ENCODE results near the gene ADGRL1.
"Not testable (repeated sequence)": the region's sequence is repeated elsewhere in the genome, so short reads cannot be mapped to it uniquely, and the experiment has no call there.

The ADGRL1 gene

DNA sequence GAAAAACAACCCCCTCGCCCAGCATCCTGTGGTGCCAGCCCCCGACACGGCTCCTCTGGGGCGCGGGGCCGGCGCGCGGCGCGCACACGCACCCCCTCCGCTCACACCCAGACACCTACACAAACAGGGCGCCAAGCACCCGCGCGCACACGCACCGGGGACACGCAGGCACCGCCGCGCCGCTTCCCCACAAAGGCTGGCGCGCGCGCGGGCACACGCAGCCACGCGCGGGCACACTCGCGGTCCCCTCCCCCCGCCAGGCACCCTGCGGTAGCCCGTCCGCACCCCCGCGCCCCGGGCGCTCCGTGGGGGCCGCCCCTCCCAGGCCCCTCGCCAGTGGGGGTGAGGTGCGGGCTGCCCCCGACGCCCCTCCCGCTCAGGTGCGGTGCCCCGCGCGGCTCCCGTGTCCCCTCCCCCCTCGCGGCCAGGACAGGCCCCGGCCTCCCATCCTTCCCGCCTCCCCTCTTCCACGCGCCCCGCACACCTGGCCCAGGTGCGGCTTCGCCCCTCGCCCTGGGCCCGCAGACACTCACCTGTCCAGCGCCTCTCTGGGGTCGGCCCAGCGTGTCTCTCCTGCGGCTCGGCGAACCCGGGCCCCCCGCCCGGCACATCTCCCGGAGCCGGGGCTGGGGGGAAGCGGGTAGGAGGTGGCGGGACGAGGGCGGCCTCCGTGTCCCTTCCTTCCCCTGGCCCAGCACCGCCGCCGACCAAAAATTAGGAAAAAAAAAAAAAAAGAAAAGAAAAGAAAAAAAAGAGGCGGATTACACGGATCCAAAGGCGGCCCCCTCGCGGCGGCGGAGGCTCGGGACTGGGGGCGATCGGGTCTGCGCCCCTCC, at the start of gene ADGRL1:
Gene ADGRL1, minus strand, starts transcription at position 718 of the 836 bp plus-strand sequence. CDS start 22,567 bp downstream, outside the sequence.
- peak within 1 kb of the TSS; percentile 77 for H3K4me2 ChIP-seq (ENCODE audit: low read length)
- not testable (repeated sequence) for H3K36me3 ChIP-seq (ENCODE audit: control insufficient read depth, low read length); H3K9me2 ChIP-seq (replicated peaks; ENCODE audit: control insufficient read depth, low read length); H3K9me3 ChIP-seq (ENCODE audit: control insufficient read depth, insufficient read depth, low read length); H4K20me1 ChIP-seq (ENCODE audit: control insufficient read depth, insufficient read depth, low read depth, low read length); H3K79me2 ChIP-seq (ENCODE audit: control insufficient read depth, low read length); H3F3A ChIP-seq (ENCODE audit: control insufficient read depth, insufficient read depth)
- TF ChIP-seq EZH2phosphoT487 (IDR thresholded peaks at IDR 0.05; ENCODE audit: borderline replicate concordance, low read length) = peak; percentile 45; the same call in 1 of the 2 replicates
- peaks cover 22% of the 10 kb centered on the region for H3K4me1 ChIP-seq (ENCODE audit: control insufficient read depth, low read length)
- H3K4me3 ChIP-seq (ENCODE audit: low read length) = peak within 1 kb of the TSS; percentile 76
- H3K27me3 ChIP-seq (ENCODE audit: control insufficient read depth, low read length) = peaks cover 35% of the 10 kb centered on the region
- H3K27ac ChIP-seq (ENCODE audit: low read depth, low read length) = peak within 1 kb of the TSS; percentile 37

DNA sequence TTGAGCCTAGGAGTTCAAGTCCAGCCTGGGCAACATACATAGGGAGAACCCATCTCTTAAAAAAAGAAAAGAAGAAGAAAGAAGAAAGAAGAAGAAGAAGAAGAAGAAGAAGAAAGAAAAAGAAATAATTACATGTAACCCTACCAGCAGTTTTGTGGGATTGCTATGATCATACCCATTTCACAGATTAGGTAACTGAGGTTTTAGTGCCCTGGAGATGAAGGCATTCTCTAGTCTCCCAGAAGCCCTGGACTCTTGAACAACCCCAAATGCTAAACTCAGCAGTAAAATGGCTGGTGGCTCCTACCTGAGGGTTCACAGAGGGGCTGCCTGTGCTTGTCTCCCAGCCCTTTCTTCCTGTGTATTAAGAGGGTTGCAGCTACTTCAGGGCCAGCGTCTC, 49.3 kb upstream of the ADGRL1 start:
- H3K4me2 ChIP-seq (ENCODE audit: low read length); H3F3A ChIP-seq (ENCODE audit: control insufficient read depth, insufficient read depth); H3K4me1 ChIP-seq (ENCODE audit: control insufficient read depth, low read length); H3K27ac ChIP-seq (ENCODE audit: low read depth, low read length); H3K36me3 ChIP-seq (ENCODE audit: control insufficient read depth, low read length); H3K79me2 ChIP-seq (ENCODE audit: control insufficient read depth, low read length); H3K4me3 ChIP-seq (ENCODE audit: low read length); H3K9me3 ChIP-seq (ENCODE audit: control insufficient read depth, insufficient read depth, low read length); H3K9me2 ChIP-seq (replicated peaks; ENCODE audit: control insufficient read depth, low read length); H3K27me3 ChIP-seq (ENCODE audit: control insufficient read depth, low read length); H4K20me1 ChIP-seq (ENCODE audit: control insufficient read depth, insufficient read depth, low read depth, low read length): not testable (repeated sequence)

DNA sequence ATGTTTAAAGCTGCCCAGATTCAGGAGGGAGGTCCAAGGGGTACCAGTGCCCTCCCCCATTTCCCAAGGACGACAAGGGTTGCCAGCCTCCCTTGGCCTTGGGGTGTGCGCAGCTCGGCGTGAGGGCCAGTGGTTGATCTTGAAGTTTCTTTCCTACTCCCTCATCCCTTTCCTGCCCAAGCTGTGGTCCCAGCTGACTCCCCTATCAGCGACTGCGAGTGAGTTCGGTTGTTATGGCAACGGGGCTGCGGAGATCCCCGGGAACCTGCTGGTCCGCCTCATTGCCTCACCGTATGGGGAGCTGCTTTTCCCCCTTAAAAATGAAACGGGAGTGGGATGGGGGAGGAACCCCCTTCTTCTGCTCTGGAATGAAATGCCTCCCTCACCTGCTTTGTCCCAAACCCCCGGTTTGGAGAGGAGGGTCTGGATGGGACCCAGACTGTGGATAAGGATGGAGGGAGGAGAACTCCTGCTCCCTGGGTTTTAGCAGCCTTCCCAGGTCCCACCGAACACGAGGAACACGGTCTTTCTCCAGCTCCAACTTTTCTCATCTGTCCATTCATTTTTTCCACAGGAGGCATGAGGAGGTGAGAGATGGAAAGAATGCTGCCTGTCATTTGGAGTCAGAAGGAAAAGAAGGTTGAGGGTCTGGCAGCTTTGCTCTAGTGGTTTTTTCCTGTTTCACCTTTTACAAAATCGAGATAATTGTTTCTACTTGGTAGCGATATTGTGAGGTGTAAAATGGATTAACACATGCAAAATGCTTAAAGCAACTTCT, 48.0 kb upstream of the ADGRL1 start:
- H4K20me1 ChIP-seq (ENCODE audit: control insufficient read depth, insufficient read depth, low read depth, low read length); H3K9me2 ChIP-seq (replicated peaks; ENCODE audit: control insufficient read depth, low read length); H3K79me2 ChIP-seq (ENCODE audit: control insufficient read depth, low read length); H3K27me3 ChIP-seq (ENCODE audit: control insufficient read depth, low read length); H3K4me3 ChIP-seq (ENCODE audit: low read length); H3K9me3 ChIP-seq (ENCODE audit: control insufficient read depth, insufficient read depth, low read length); H3K27ac ChIP-seq (ENCODE audit: low read depth, low read length); H3K36me3 ChIP-seq (ENCODE audit: control insufficient read depth, low read length); H3F3A ChIP-seq (ENCODE audit: control insufficient read depth, insufficient read depth); H3K4me2 ChIP-seq (ENCODE audit: low read length): not testable (repeated sequence)
- peaks cover 20% of the 10 kb centered on the region for H3K4me1 ChIP-seq (ENCODE audit: control insufficient read depth, low read length)

DNA sequence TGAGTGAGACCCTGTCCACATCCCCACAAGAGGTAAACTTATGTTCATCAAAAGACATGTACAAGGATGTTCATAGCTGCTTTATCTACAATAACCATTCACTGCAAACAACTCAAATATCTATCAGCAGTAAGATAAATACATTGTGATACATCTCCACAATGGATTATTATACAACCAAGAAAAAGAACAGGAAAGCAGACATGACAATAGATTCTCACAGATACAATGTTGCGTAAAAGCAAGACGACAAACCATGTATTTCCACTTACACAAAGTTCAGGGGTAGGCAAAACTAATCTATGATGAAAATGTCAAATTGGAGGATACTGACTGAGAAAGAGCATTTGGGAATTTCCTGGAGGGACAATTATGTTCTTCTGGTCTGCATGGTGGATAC, 46.2 kb upstream of the ADGRL1 start:
- H3K79me2 ChIP-seq (ENCODE audit: control insufficient read depth, low read length) = not testable (repeated sequence)

DNA sequence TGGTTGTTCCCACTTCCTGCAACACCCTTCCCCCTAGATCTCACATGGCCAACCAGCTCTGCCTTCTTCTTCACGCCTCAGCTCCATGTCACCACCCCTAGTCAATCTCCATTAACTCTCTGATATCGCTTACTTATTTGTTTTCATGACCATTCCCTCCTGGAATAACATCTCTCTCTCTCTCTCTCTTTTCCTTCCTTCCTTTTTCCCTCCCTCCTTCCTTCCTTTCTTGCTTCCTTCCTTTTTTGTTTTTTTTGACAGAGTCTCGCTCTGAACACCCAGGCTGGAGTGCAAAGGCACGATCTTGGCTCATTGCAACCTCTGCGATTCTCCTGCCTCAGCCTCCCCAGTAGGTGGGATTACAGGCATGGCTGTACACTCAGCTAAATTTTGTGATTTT, 44.9 kb upstream of the ADGRL1 start:
- Histone ChIP-seq H4K20me1 (ENCODE audit: control insufficient read depth, insufficient read depth, low read depth, low read length) (no peaks in the 10 kb centered on the region), H3K36me3 (ENCODE audit: control insufficient read depth, low read length) (no peaks in the 10 kb centered on the region), H3K4me1 (ENCODE audit: control insufficient read depth, low read length) (peaks cover 35% of the 10 kb centered on the region), H3K9me3 (ENCODE audit: control insufficient read depth, insufficient read depth, low read length) (no peaks in the 10 kb centered on the region), H3K27ac (ENCODE audit: low read depth, low read length) (no peak overlapping the region), H3K4me3 (ENCODE audit: low read length) (no peak overlapping the region), H3F3A (ENCODE audit: control insufficient read depth, insufficient read depth) (no peaks in the 10 kb centered on the region), H3K79me2 (ENCODE audit: control insufficient read depth, low read length) (no peaks in the 10 kb centered on the region), H3K27me3 (ENCODE audit: control insufficient read depth, low read length) (no peaks in the 10 kb centered on the region), H3K9me2 (replicated peaks; ENCODE audit: control insufficient read depth, low read length) (no peaks in the 10 kb centered on the region), H3K4me2 (ENCODE audit: low read length) (no peak overlapping the region)
- no peak for TF ChIP-seq EZH2phosphoT487 (IDR thresholded peaks at IDR 0.05; ENCODE audit: borderline replicate concordance, low read length)

More for the DNA sequence above, 46.2 kb upstream of the ADGRL1 start:
- not testable (repeated sequence) for H3K27me3 ChIP-seq (ENCODE audit: control insufficient read depth, low read length); H3K27ac ChIP-seq (ENCODE audit: low read depth, low read length); H4K20me1 ChIP-seq (ENCODE audit: control insufficient read depth, insufficient read depth, low read depth, low read length); H3K9me2 ChIP-seq (replicated peaks; ENCODE audit: control insufficient read depth, low read length); H3K36me3 ChIP-seq (ENCODE audit: control insufficient read depth, low read length); H3K9me3 ChIP-seq (ENCODE audit: control insufficient read depth, insufficient read depth, low read length); H3K4me3 ChIP-seq (ENCODE audit: low read length); H3K4me2 ChIP-seq (ENCODE audit: low read length); H3F3A ChIP-seq (ENCODE audit: control insufficient read depth, insufficient read depth)
- H3K4me1 ChIP-seq (ENCODE audit: control insufficient read depth, low read length) = peaks cover 35% of the 10 kb centered on the region

DNA sequence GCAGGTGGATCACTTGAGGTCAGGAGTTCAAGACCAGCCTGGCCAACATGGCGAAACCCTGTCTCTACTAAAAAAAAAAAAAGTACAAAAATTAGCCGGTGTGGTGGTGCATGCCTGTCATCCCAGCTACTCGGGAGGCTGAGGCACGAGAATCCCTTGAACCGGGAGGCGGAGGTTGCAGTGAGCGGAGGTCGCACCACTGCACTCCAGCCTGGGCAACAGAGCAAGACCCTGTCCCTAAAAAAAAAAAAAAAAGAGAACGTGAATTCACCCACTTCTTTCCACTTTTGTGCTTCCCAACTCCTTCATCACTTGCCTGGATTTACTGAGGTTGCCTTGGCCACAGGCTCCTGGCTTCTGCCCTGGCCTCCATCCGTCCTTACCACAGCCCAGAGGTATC, 44.3 kb upstream of the ADGRL1 start:
- not testable (repeated sequence) for H3K79me2 ChIP-seq (ENCODE audit: control insufficient read depth, low read length); H3K27ac ChIP-seq (ENCODE audit: low read depth, low read length); H3K27me3 ChIP-seq (ENCODE audit: control insufficient read depth, low read length); H3K36me3 ChIP-seq (ENCODE audit: control insufficient read depth, low read length); H3F3A ChIP-seq (ENCODE audit: control insufficient read depth, insufficient read depth); H4K20me1 ChIP-seq (ENCODE audit: control insufficient read depth, insufficient read depth, low read depth, low read length); H3K4me3 ChIP-seq (ENCODE audit: low read length); H3K4me2 ChIP-seq (ENCODE audit: low read length); H3K9me2 ChIP-seq (replicated peaks; ENCODE audit: control insufficient read depth, low read length); H3K9me3 ChIP-seq (ENCODE audit: control insufficient read depth, insufficient read depth, low read length)
- peaks cover 35% of the 10 kb centered on the region for H3K4me1 ChIP-seq (ENCODE audit: control insufficient read depth, low read length)

DNA sequence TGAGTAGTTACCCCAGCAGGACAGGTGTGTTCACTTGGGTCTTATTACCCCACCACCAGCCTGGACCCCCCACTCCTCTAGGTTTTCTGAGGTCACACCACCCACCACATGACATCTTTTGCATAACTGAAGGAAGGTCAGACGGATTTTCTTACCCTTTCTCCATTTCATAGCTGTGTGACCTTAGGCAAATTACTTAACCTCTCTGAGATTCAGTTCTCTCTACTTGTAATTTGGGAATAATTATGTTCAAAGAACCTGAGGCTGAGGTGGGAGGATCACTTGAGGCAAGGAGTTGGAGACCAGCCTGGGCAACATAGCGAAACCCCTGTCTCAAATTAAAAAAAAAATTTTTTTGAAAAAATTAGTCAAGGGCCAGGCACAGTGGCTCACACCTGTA, 43.9 kb upstream of the ADGRL1 start:
- Histone ChIP-seq H3K27ac (ENCODE audit: low read depth, low read length) (peak overlapping the region; percentile 63), H3K4me2 (ENCODE audit: low read length) (peak overlapping the region; percentile 79), H3K4me3 (ENCODE audit: low read length) (peak overlapping the region; percentile 71), H3K4me1 (ENCODE audit: control insufficient read depth, low read length) (peaks cover 35% of the 10 kb centered on the region)
- not testable (repeated sequence) for H4K20me1 ChIP-seq (ENCODE audit: control insufficient read depth, insufficient read depth, low read depth, low read length); H3K36me3 ChIP-seq (ENCODE audit: control insufficient read depth, low read length); H3K79me2 ChIP-seq (ENCODE audit: control insufficient read depth, low read length); H3K9me2 ChIP-seq (replicated peaks; ENCODE audit: control insufficient read depth, low read length); H3F3A ChIP-seq (ENCODE audit: control insufficient read depth, insufficient read depth); H3K9me3 ChIP-seq (ENCODE audit: control insufficient read depth, insufficient read depth, low read length); H3K27me3 ChIP-seq (ENCODE audit: control insufficient read depth, low read length)

Data from DOHH2 (cell line).